CD14-positive monocyte (primary cell): ENCODE data around the gene ZBTB14. TPM values are rescaled to one million over a fixed set of nuclear protein-coding genes. Genes with fewer than 3 reads are reported as not detected.

ENCODE experiments used
- DNase-seq, 3 donors: peaks; one replicate each; pipeline ENCODE4 v3.0.0-alpha.2; 2011 to 2022
- H2AFZ ChIP-seq: 2 replicates; pipeline ENCODE4 v1.6.0; 2012; ENCODE audit warnings: mild to moderate bottlenecking, low read depth, low read length, inconsistent platforms; ENCODE audit not compliant: insufficient read depth, poor library complexity, severe bottlenecking
- H3K27ac ChIP-seq, 2 donors: 1 replicate in 1 of 2; 2 replicates in 1 of 2; pipeline ENCODE4 v1.5.1; 2012 to 2013; ENCODE audit warnings: low read length in 2 of 2, control low read depth in 1 of 2, inconsistent platforms in 1 of 2, low read depth in 1 of 2, mild to moderate bottlenecking in 1 of 2
- H3K27me3 ChIP-seq, 2 donors: one replicate each; pipeline versions ENCODE4 v1.6.0 to v1.6.1; 2011 to 2013; ENCODE audit warnings: low read length in 2 of 2; ENCODE audit not compliant: control insufficient read depth in 2 of 2, insufficient read depth in 2 of 2
- H3K36me3 ChIP-seq, 2 donors: replicated peaks in 1 of 2; 1 replicate in 1 of 2; 2 replicates in 1 of 2; pipeline versions ENCODE4 v1.5.1 to v1.6.1; 2012 to 2013; ENCODE audit warnings: low read length in 2 of 2, control low read depth in 1 of 2, inconsistent platforms in 1 of 2, mild to moderate bottlenecking in 1 of 2; ENCODE audit not compliant: insufficient read depth in 2 of 2, control insufficient read depth in 1 of 2
- H3K4me1 ChIP-seq, 2 donors: 1 replicate in 1 of 2; 2 replicates in 1 of 2; pipeline versions ENCODE4 v1.5.1 to v1.6.1; 2012 to 2013; ENCODE audit warnings: low read length in 2 of 2, control low read depth in 1 of 2, inconsistent platforms in 1 of 2, mild to moderate bottlenecking in 1 of 2, moderate library complexity in 1 of 2; ENCODE audit not compliant: insufficient read depth in 2 of 2, control insufficient read depth in 1 of 2
- H3K4me2 ChIP-seq: replicated peaks from 2 replicates; pipeline ENCODE3; 2012; ENCODE audit warnings: low read length, moderate library complexity, mild to moderate bottlenecking; ENCODE audit not compliant: poor library complexity, severe bottlenecking; ENCODE audit errors: extremely low read depth
- H3K4me3 ChIP-seq, 3 experiments: fragments of 200-600 bp in 1 of 3; sonication (generic) in 1 of 3; replicated peaks in 1 of 3; 1 replicate in 2 of 3; 2 replicates in 1 of 3; pipeline ENCODE4 v1.5.1; 2011 to 2013; ENCODE audit warnings: low read length in 3 of 3, mild to moderate bottlenecking in 3 of 3, control low read depth in 2 of 3, low read depth in 2 of 3, inconsistent platforms in 1 of 3, moderate library complexity in 1 of 3
- H3K79me2 ChIP-seq: 2 replicates; pipeline ENCODE4 v1.6.0; 2012; ENCODE audit warnings: mild to moderate bottlenecking, control low read depth, inconsistent platforms, low read length, moderate library complexity; ENCODE audit not compliant: insufficient read depth
- H3K9ac ChIP-seq: 2 replicates; pipeline ENCODE4 v1.6.0; 2017; ENCODE audit warnings: low read length, mild to moderate bottlenecking; ENCODE audit not compliant: insufficient read depth, poor library complexity, severe bottlenecking
- H3K9me3 ChIP-seq, 2 donors: replicated peaks in 1 of 2; 1 replicate in 1 of 2; 2 replicates in 1 of 2; pipeline versions ENCODE4 v1.5.1 to v1.6.1; 2012 to 2013; ENCODE audit warnings: low read length in 2 of 2, control low read depth in 1 of 2; ENCODE audit not compliant: control insufficient read depth in 1 of 2, insufficient read depth in 1 of 2
- H4K20me1 ChIP-seq: 2 replicates; pipeline ENCODE4 v1.6.0; 2012; ENCODE audit warnings: mild to moderate bottlenecking, low read length, control low read depth, moderate library complexity; ENCODE audit not compliant: insufficient read depth
- H3K27ac Mint-ChIP-seq, 7 donors: one replicate each; pipeline ENCODE4 v1.8.0; 2020; ENCODE audit warnings: mild to moderate bottlenecking in 7 of 7, mixed read lengths in 7 of 7, moderate library complexity in 6 of 7, inconsistent platforms in 2 of 7
- H3K27me3 Mint-ChIP-seq, 3 donors: one replicate each; pipeline ENCODE4 v1.8.0; 2021 to 2022; ENCODE audit warnings: low read depth in 3 of 3, mild to moderate bottlenecking in 3 of 3, mixed read lengths in 3 of 3, moderate library complexity in 3 of 3, inconsistent platforms in 1 of 3
- H3K36me3 Mint-ChIP-seq, 2 donors: one replicate each; pipeline ENCODE4 v1.8.0; 2020; ENCODE audit warnings: mixed read lengths in 2 of 2, inconsistent platforms in 1 of 2, mild to moderate bottlenecking in 1 of 2
- H3K4me1 Mint-ChIP-seq: one replicate; pipeline ENCODE4 v1.8.0; 2020; ENCODE audit warnings: mild to moderate bottlenecking, mixed read lengths
- H3K4me3 Mint-ChIP-seq, 2 donors: one replicate each; pipeline ENCODE4 v1.8.0; 2020; ENCODE audit warnings: mild to moderate bottlenecking in 2 of 2, mixed read lengths in 2 of 2, moderate library complexity in 1 of 2
- H3K9me3 Mint-ChIP-seq, 7 donors: one replicate each; pipeline ENCODE4 v1.8.0; 2020 to 2022; ENCODE audit warnings: mixed read lengths in 7 of 7, mild to moderate bottlenecking in 6 of 7, moderate library complexity in 6 of 7, inconsistent platforms in 2 of 7
- WGBS: methylation state at CpG from one replicate; pipeline ENCODE4 v1.1.5; 2013; ENCODE audit warnings: missing lambda C conversion rate; ENCODE audit not compliant: insufficient coverage; 5-methylcytosine and 5-hydroxymethylcytosine counted together
- intact Hi-C, 2 donors: fragments of 100-400 bp; cut with micrococcal nuclease; formaldehyde crosslinking; loops; one replicate each; pipeline versions ENCODE4 v1.15.0 to v1.15.1; 2023
- polyA plus RNA-seq, 3 donors: library from polyadenylated mRNA; depleted of rRNA in 1 of 3; unstranded in 2 of 3; stranded (reverse) in 1 of 3; fragments of 300-500 nt in 2 of 3; fragments of >200 nt in 1 of 3; fragmentation: Illumina TruSeq in 2 of 3; gene quantifications; 1 replicate in 2 of 3; 2 replicates in 1 of 3; pipeline ENCODE4 v1.2.3, GENCODE V29; 2012 to 2021
- TF ChIP-seq, protein P1 (sequence below): fragments of 200-600 bp; IDR thresholded peaks from one replicate; pipeline ENCODE4 v1.8.0; 2022; ENCODE audit warnings: antibody characterized with exemption, mild to moderate bottlenecking

Gene ZBTB14
- polyA plus RNA-seq, 3 donors = 6.8 to 10.0 (median 7.5) TPM

DNA sequence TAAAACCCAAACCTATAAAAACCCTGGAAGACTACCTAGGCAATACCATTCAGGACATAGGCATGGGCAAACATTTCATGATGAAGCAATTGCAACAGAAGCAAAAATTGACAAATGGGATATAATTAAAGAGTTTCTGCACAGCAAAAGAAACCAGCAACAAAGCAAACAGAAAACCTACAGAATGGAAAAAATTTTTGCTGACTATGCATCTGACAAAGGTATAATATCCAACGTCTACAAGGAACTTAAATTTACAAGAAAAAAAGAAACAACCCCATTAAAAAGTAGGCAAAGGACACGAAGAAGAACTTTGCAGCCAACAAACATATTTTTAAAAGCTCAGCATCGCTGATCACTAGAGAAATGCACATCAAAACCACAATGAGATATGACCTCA lies 28.8 kb downstream of the ZBTB14 start:
- H2AFZ ChIP-seq = no peak overlapping the region
- WGBS = no CpG with 5 or more reads among the region's 3 CpGs
- no peak overlapping the region for H3K27ac ChIP-seq
- no peak overlapping the region for H3K9ac ChIP-seq
- TF ChIP-seq, protein P1, sequence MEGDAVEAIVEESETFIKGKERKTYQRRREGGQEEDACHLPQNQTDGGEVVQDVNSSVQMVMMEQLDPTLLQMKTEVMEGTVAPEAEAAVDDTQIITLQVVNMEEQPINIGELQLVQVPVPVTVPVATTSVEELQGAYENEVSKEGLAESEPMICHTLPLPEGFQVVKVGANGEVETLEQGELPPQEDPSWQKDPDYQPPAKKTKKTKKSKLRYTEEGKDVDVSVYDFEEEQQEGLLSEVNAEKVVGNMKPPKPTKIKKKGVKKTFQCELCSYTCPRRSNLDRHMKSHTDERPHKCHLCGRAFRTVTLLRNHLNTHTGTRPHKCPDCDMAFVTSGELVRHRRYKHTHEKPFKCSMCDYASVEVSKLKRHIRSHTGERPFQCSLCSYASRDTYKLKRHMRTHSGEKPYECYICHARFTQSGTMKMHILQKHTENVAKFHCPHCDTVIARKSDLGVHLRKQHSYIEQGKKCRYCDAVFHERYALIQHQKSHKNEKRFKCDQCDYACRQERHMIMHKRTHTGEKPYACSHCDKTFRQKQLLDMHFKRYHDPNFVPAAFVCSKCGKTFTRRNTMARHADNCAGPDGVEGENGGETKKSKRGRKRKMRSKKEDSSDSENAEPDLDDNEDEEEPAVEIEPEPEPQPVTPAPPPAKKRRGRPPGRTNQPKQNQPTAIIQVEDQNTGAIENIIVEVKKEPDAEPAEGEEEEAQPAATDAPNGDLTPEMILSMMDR = no peak
- peaks cover 5 to 12% of the 10 kb centered on the region in 2 donors for H3K9me3 ChIP-seq
- Mint-ChIP-seq H3K9me3 (peaks cover 13 to 36% (median 25%) of the 10 kb centered on the region in 7 donors), H3K36me3 (no peaks in the 10 kb centered on the region), H3K4me1 (no peaks in the 10 kb centered on the region), H3K27me3 (peaks cover 0 to 6% (median 5%) of the 10 kb centered on the region in 3 donors), H3K27ac (no peak overlapping the region), H3K4me3 (no peak overlapping the region)
- H3K4me1 ChIP-seq = no peaks in the 10 kb centered on the region
- no peaks in the 10 kb centered on the region for H3K27me3 ChIP-seq
- H3K36me3 ChIP-seq = no peaks in the 10 kb centered on the region
- H4K20me1 ChIP-seq = no peaks in the 10 kb centered on the region
- no peak overlapping the region for H3K4me2 ChIP-seq
- DNase-seq = no peak
- intact Hi-C loops = no loop called here
- H3K4me3 ChIP-seq = no peak overlapping the region
- H3K79me2 ChIP-seq = no peaks in the 10 kb centered on the region

DNA sequence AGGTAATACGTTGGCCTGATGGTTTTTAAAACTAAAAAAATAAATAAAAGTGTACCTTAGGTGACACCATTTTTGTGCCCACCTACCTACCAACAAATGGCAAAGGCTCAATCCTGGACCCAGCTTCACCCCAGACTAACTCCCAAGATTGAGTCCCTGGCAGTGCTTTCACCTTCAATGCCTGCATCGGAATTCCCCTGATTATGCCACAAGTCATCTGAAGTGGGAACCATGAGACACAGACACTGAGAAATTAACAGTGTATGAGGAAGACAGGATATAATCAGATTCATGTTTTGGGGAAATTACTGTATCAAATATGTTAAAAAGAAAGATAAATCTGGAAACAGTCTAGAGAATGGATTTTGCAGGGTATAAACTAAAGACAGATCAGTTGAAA lies 41.6 kb downstream of the ZBTB14 start:
- Histone ChIP-seq H3K4me3 (no peak overlapping the region), H3K9me3 (no peaks in the 10 kb centered on the region), H3K79me2 (no peaks in the 10 kb centered on the region), H3K4me2 (no peak overlapping the region), H3K4me1 (no peaks in the 10 kb centered on the region), H2AFZ (no peak overlapping the region), H3K9ac (no peak overlapping the region), H4K20me1 (no peaks in the 10 kb centered on the region), H3K27me3 (peaks cover 0 to 2% of the 10 kb centered on the region in 2 donors), H3K27ac (no peak overlapping the region), H3K36me3 (no peaks in the 10 kb centered on the region)
- Mint-ChIP-seq H3K9me3 (peaks cover 0 to 2% (median 0%) of the 10 kb centered on the region in 7 donors), H3K27ac (no peak overlapping the region), H3K4me3 (no peak overlapping the region), H3K36me3 (no peaks in the 10 kb centered on the region), H3K27me3 (peaks cover 0 to 2% (median 0%) of the 10 kb centered on the region in 3 donors), H3K4me1 (no peaks in the 10 kb centered on the region)
- no CpG with 5 or more reads among the region's 2 CpGs for WGBS
- intact Hi-C loops = no loop called here
- TF ChIP-seq, protein P1 = no peak
- DNase-seq = peak in 1 of 3 donors; percentile 37
